ENCODE results near the gene ARID4B. TPM values are rescaled to one million over a fixed set of nuclear protein-coding genes. Genes with fewer than 3 reads are reported as not detected.

Gene ARID4B
- total RNA-seq, 4 donors from 2014 or later, result 23.6 to 37.9 (median 33.0) TPM

- TF ChIP-seq POLR2A (IDR thresholded peaks at IDR 0.05) (no peak), CTCF (IDR thresholded peaks at IDR 0.05) (no peak)
- no peak for DNase-seq (ENCODE audit: low spot score in 2 of 2)
- intact Hi-C loops (cut with DNase I; ENCODE audit: low total_unique reads), result no loop called here
- 96 to 98% methylated on average over 11 of the region's 11 CpGs for WGBS, 2 donors
- H3K4me3 ChIP-seq (ENCODE audit: low read depth, poor library complexity, severe bottlenecking), result no peak overlapping the region
These were observed 59.4 kb downstream of the ARID4B start for GRCh38 chr1:235268379-235269125.

GRCh38 chr1:235266967-235267366 is 61.0 kb downstream of the ARID4B start:
- intact Hi-C loops (cut with DNase I; ENCODE audit: low total_unique reads), result no loop called here
- WGBS, 2 donors, result 94 to 95% methylated on average over 8 of the region's 8 CpGs
- H3K4me3 ChIP-seq (ENCODE audit: low read depth, poor library complexity, severe bottlenecking), result no peak overlapping the region
- no peak for DNase-seq (ENCODE audit: low spot score in 2 of 2)
- TF ChIP-seq CTCF (IDR thresholded peaks at IDR 0.05), result no peak
- TF ChIP-seq POLR2A (IDR thresholded peaks at IDR 0.05), result no peak

GRCh38 chr1:235266325-235266724 is 61.7 kb downstream of the ARID4B start:
- H3K4me3 ChIP-seq (ENCODE audit: low read depth, poor library complexity, severe bottlenecking), result no peak overlapping the region
- DNase-seq (ENCODE audit: low spot score in 2 of 2), result no peak
- TF ChIP-seq POLR2A (IDR thresholded peaks at IDR 0.05) (no peak), CTCF (IDR thresholded peaks at IDR 0.05) (no peak)
- intact Hi-C loops (cut with DNase I; ENCODE audit: low total_unique reads), result no loop called here
- 31 to 44% methylated on average over 1 of the region's 1 CpG for WGBS, 2 donors

- H3K4me3 ChIP-seq (ENCODE audit: low read depth, poor library complexity, severe bottlenecking), result no peak overlapping the region
- intact Hi-C loops (cut with DNase I; ENCODE audit: low total_unique reads), result no loop called here
- TF ChIP-seq POLR2A (IDR thresholded peaks at IDR 0.05) (no peak), CTCF (IDR thresholded peaks at IDR 0.05) (no peak)
- 47 to 54% methylated on average over 3 of the region's 3 CpGs for WGBS, 2 donors
- no peak for DNase-seq (ENCODE audit: low spot score in 2 of 2)
These were observed 62.1 kb downstream of the ARID4B start for GRCh38 chr1:235265900-235266299.

- no peak for DNase-seq (ENCODE audit: low spot score in 2 of 2)
- intact Hi-C loops (cut with DNase I; ENCODE audit: low total_unique reads), result no loop called here
- no peak for TF ChIP-seq CTCF (IDR thresholded peaks at IDR 0.05)
- H3K4me3 ChIP-seq (ENCODE audit: low read depth, poor library complexity, severe bottlenecking), result no peak overlapping the region
These were observed 63.7 kb downstream of the ARID4B start for GRCh38 chr1:235264327-235264726.

GRCh38 chr1:235262539-235262938 is 65.4 kb downstream of the ARID4B start:
- no peak for DNase-seq (ENCODE audit: low spot score in 2 of 2)
- TF ChIP-seq POLR2A (IDR thresholded peaks at IDR 0.05), result no peak
- no peak for TF ChIP-seq CTCF (IDR thresholded peaks at IDR 0.05)
- 96% methylated on average over 3 of the region's 3 CpGs for WGBS, 2 donors
- intact Hi-C loops (cut with DNase I; ENCODE audit: low total_unique reads), result no loop called here
- no peak overlapping the region for H3K4me3 ChIP-seq (ENCODE audit: low read depth, poor library complexity, severe bottlenecking)

All from lower leg skin (tissue), 4 donors.